B cell (primary cell): Measurements from ENCODE around the gene RASGRF2. TPM values are rescaled to one million over a fixed set of nuclear protein-coding genes. Genes with fewer than 3 reads are reported as not detected.

ENCODE experiments used
- ATAC-seq: fragments of 200-7000 bp; cut with Tn5 transposase; one replicate; pipeline ENCODE4 v1.10.0; 2021; ENCODE audit warnings: low read depth, mild to moderate bottlenecking, moderate number of reproducible peaks, moderate library complexity
- CTCF ChIA-PET: fragments of 350-600 bp; sonication (Branson Sonifier 250); formaldehyde crosslinking; loops from one replicate; lab custom pipeline; 2021; ENCODE audit warnings: antibody characterized with exemption, inconsistent platforms; lab: Charles Lee
- POLR2A ChIA-PET: fragments of 350-600 bp; sonication (Branson Sonifier 250); formaldehyde crosslinking; loops from one replicate; lab custom pipeline; 2021; ENCODE audit warnings: antibody characterized with exemption; lab: Charles Lee
- DNase-seq: peaks from one replicate; pipeline ENCODE4 v3.0.0; 2013
- H2AFZ ChIP-seq: 2 replicates; pipeline ENCODE4 v1.6.1; 2012; ENCODE audit warnings: mild to moderate bottlenecking, low read depth, low read length; ENCODE audit not compliant: insufficient read depth, poor library complexity, severe bottlenecking
- H3K27ac ChIP-seq, 2 donors: 1 replicate in 1 of 2; 2 replicates in 1 of 2; pipeline ENCODE4 v1.5.1; 2012 to 2013; ENCODE audit warnings: low read length in 2 of 2, mild to moderate bottlenecking in 2 of 2, moderate library complexity in 1 of 2
- H3K27me3 ChIP-seq, 4 experiments: fragments of 200-600 bp in 1 of 4; sonication (generic) in 1 of 4; replicated peaks in 1 of 4; 1 replicate in 2 of 4; 2 replicates in 2 of 4; pipeline versions ENCODE4 v1.6.1 to v1.7.0; 2013 to 2016; ENCODE audit warnings: low read length in 3 of 4, mild to moderate bottlenecking in 2 of 4, mixed read lengths in 1 of 4, moderate library complexity in 1 of 4; ENCODE audit not compliant: insufficient read depth in 4 of 4, control insufficient read depth in 3 of 4; ENCODE audit errors: control extremely low read depth in 1 of 4
- H3K36me3 ChIP-seq, 2 experiments: replicated peaks in 1 of 2; 1 replicate in 1 of 2; 2 replicates in 1 of 2; pipeline versions ENCODE4 v1.6.1 to v1.7.1; 2013; ENCODE audit warnings: low read length in 1 of 2; ENCODE audit not compliant: insufficient read depth in 2 of 2, control insufficient read depth in 1 of 2; ENCODE audit errors: control extremely low read depth in 1 of 2, extremely low read depth in 1 of 2
- H3K4me1 ChIP-seq, 2 donors: fragments of 200-600 bp in 1 of 2; sonication (generic) in 1 of 2; 1 replicate in 1 of 2; 2 replicates in 1 of 2; pipeline versions ENCODE4 v1.5.1 to v1.6.1; 2013 to 2017; ENCODE audit warnings: low read length in 2 of 2; ENCODE audit not compliant: control insufficient read depth in 2 of 2, insufficient read depth in 2 of 2
- H3K4me2 ChIP-seq: replicated peaks from 2 replicates; pipeline ENCODE3; 2012; ENCODE audit warnings: mild to moderate bottlenecking, low read depth, low read length; ENCODE audit not compliant: poor library complexity, severe bottlenecking
- H3K4me3 ChIP-seq, 5 experiments: fragments of 200-600 bp in 1 of 5; sonication (generic) in 1 of 5; 1 replicate in 3 of 5; 2 replicates in 2 of 5; pipeline versions ENCODE4 v1.5.1 to v1.7.0; 2011 to 2016; ENCODE audit warnings: low read length in 4 of 5, mild to moderate bottlenecking in 4 of 5, low read depth in 2 of 5, control low read depth in 1 of 5, moderate library complexity in 1 of 5; ENCODE audit not compliant: insufficient read depth in 1 of 5; ENCODE audit errors: control extremely low read depth in 1 of 5, extremely low read depth in 1 of 5
- H3K79me2 ChIP-seq: fragments of 200-600 bp; sonication (generic); one replicate; pipeline ENCODE4 v1.6.0; 2016; ENCODE audit warnings: low read length; ENCODE audit not compliant: control insufficient read depth, insufficient read depth
- H3K9ac ChIP-seq: fragments of 200-600 bp; sonication (generic); 2 replicates; pipeline ENCODE4 v1.6.1; 2017; ENCODE audit warnings: mild to moderate bottlenecking, low read length, moderate library complexity
- H3K9me3 ChIP-seq, 3 donors: one replicate each; pipeline versions ENCODE4 v1.6.1 to v1.7.1; 2013; ENCODE audit warnings: low read length in 2 of 3; ENCODE audit not compliant: control insufficient read depth in 2 of 3, insufficient read depth in 1 of 3; ENCODE audit errors: control extremely low read depth in 1 of 3
- H4K20me1 ChIP-seq: 2 replicates; pipeline ENCODE4 v1.6.0; 2012; ENCODE audit warnings: mild to moderate bottlenecking, low read length; ENCODE audit not compliant: insufficient read depth, control insufficient read depth, poor library complexity, severe bottlenecking
- H3K27ac Mint-ChIP-seq: one replicate; pipeline ENCODE4 v1.8.0; 2021; ENCODE audit warnings: mixed read lengths
- H3K27me3 Mint-ChIP-seq: one replicate; pipeline ENCODE4 v1.8.0; 2021; ENCODE audit warnings: mixed read lengths
- H3K4me1 Mint-ChIP-seq: one replicate; pipeline ENCODE4 v1.8.0; 2021; ENCODE audit warnings: mixed read lengths
- H3K4me3 Mint-ChIP-seq: one replicate; pipeline ENCODE4 v1.8.0; 2021; ENCODE audit warnings: mixed read lengths
- H3K9me3 Mint-ChIP-seq: one replicate; pipeline ENCODE4 v1.8.0; 2022; ENCODE audit warnings: mixed read lengths; ENCODE audit not compliant: insufficient read depth
- EZH2 ChIP-seq: IDR thresholded peaks from 2 replicates; pipeline ENCODE4 v1.6.1; 2012; ENCODE audit warnings: borderline replicate concordance, low read depth, mild to moderate bottlenecking, moderate library complexity, low read length; ENCODE audit not compliant: insufficient read depth, poor library complexity, severe bottlenecking
- WGBS: methylation state at CpG from one replicate; pipeline ENCODE4 v1.1.5; 2013; ENCODE audit warnings: missing lambda C conversion rate; ENCODE audit not compliant: insufficient coverage; 5-methylcytosine and 5-hydroxymethylcytosine counted together
- intact Hi-C: fragments of 100-400 bp; cut with micrococcal nuclease; formaldehyde crosslinking; loops from one replicate; pipeline ENCODE4 v1.10.0; 2022
- polyA plus RNA-seq: library from polyadenylated mRNA; depleted of rRNA; stranded (reverse); fragments of >200 nt; gene quantifications from 2 replicates; pipeline ENCODE4 v1.2.3, GENCODE V29; 2012
- total RNA-seq, 2 donors: library from RNA; stranded (reverse); fragments of 120-200 nt in 1 of 2; gene quantifications; 1 replicate in 1 of 2; 2 replicates in 1 of 2; pipeline versions ENCODE4 v1.2.3 to v1.2.4, GENCODE V29; 2013 to 2022
- TF ChIP-seq, protein P1 (sequence below): fragments of 200-600 bp; IDR thresholded peaks from one replicate; pipeline ENCODE4 v1.8.0; 2022; ENCODE audit warnings: antibody characterized with exemption, mild to moderate bottlenecking

RASGRF2 gene
- total and polyA plus RNA-seq, 2 donors (not counting 1 experiment from before 2014, with no cell fraction given) = 0.04 to 0.37 TPM

DNA sequence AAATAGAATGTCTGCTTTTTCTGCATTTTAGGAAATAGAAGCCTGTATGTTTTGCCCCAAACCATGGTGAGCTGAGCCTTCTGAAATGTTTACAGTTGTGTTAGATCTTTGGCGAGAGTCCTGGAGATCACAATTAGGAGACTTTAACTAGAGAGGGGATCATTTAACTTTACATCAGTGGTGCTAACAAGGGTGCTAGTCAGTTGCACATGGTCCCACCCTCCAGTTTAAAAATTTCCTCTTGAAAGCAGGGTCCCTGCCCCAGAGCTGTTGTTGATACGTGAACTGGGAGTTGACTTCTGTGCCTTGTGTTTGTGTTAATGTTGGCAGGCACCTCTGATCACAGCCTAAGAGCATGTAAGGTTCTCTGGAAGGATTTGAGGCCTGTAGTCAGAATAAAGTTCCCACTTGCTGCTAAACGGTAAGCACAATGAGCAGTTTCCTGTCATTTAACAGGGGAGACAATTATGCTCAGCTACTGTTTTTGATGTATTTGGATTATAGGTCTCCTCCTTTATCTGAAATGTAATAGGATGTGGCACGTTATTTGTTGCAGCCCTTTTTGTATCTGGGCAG lies 43.7 kb downstream of the RASGRF2 start:
- Histone ChIP-seq H3K4me1 (peaks cover 4 to 8% of the 10 kb centered on the region in 2 donors), H3K4me3 (no peak overlapping the region), H3K79me2 (no peaks in the 10 kb centered on the region), H3K36me3 (no peaks in the 10 kb centered on the region), H3K27ac (no peak overlapping the region), H3K9me3 (no peaks in the 10 kb centered on the region), H4K20me1 (no peaks in the 10 kb centered on the region), H3K9ac (no peak overlapping the region), H2AFZ (no peak overlapping the region), H3K27me3 (peaks cover 0 to 3% (median 0%) of the 10 kb centered on the region in 4 experiments), H3K4me2 (no peak overlapping the region)
- ATAC-seq (no peak), DNase-seq (no peak)
- ChIA-PET POLR2A (no interaction called here), CTCF (no interaction called here)
- Mint-ChIP-seq H3K27ac (no peak overlapping the region), H3K4me1 (peaks cover 11% of the 10 kb centered on the region), H3K27me3 (peaks cover 14% of the 10 kb centered on the region), H3K9me3 (no peaks in the 10 kb centered on the region), H3K4me3 (no peak overlapping the region)
- TF ChIP-seq, protein P1, sequence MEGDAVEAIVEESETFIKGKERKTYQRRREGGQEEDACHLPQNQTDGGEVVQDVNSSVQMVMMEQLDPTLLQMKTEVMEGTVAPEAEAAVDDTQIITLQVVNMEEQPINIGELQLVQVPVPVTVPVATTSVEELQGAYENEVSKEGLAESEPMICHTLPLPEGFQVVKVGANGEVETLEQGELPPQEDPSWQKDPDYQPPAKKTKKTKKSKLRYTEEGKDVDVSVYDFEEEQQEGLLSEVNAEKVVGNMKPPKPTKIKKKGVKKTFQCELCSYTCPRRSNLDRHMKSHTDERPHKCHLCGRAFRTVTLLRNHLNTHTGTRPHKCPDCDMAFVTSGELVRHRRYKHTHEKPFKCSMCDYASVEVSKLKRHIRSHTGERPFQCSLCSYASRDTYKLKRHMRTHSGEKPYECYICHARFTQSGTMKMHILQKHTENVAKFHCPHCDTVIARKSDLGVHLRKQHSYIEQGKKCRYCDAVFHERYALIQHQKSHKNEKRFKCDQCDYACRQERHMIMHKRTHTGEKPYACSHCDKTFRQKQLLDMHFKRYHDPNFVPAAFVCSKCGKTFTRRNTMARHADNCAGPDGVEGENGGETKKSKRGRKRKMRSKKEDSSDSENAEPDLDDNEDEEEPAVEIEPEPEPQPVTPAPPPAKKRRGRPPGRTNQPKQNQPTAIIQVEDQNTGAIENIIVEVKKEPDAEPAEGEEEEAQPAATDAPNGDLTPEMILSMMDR = no peak
- no peak for TF ChIP-seq EZH2
- intact Hi-C loops = no loop called here
- WGBS = 100% methylated on average over 3 of the region's 4 CpGs

DNA sequence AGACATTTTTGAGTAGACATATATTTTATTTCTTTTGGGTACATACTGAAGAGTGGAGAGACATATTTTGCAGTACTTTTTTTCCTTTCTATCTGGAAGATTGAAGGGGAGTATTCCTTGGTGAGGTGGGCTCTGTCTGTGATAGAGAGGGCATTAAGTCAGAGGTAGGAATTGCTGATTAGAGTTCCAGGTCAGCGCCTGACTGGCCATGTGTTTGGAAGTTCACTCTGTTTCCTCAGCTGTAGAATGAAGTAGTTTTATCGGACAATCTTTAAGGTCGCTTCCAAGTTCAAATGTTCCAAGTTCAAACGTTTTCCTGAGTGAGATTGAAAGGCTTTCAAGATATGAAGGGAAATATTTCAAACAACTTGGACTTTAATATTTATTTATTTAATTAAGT lies 45.5 kb downstream of the RASGRF2 start:
- H3K9me3 ChIP-seq = no peaks in the 10 kb centered on the region
- no peak overlapping the region for H3K27ac ChIP-seq
- intact Hi-C loops = no loop called here
- WGBS = 100% methylated on average over 1 of the region's 4 CpGs
- H3K4me3 ChIP-seq = no peak overlapping the region
- H3K79me2 ChIP-seq = no peaks in the 10 kb centered on the region
- ChIA-PET POLR2A (no interaction called here), CTCF (no interaction called here)
- Mint-ChIP-seq H3K4me3 (no peak overlapping the region), H3K27ac (no peak overlapping the region), H3K4me1 (peaks cover 10% of the 10 kb centered on the region), H3K27me3 (peaks cover 13% of the 10 kb centered on the region), H3K9me3 (no peaks in the 10 kb centered on the region)
- H3K9ac ChIP-seq = no peak overlapping the region
- DNase-seq = no peak
- H3K27me3 ChIP-seq = no peaks in the 10 kb centered on the region
- H2AFZ ChIP-seq = no peak overlapping the region
- peaks cover 4 to 8% of the 10 kb centered on the region in 2 donors for H3K4me1 ChIP-seq
- H3K36me3 ChIP-seq = no peaks in the 10 kb centered on the region
- no peak overlapping the region for H3K4me2 ChIP-seq
- ATAC-seq = no peak
- H4K20me1 ChIP-seq = no peaks in the 10 kb centered on the region
- TF ChIP-seq, protein P1 = no peak
- no peak for TF ChIP-seq EZH2
